GM18873 (cell line): ENCODE measurements around the gene SLC39A7.
A peak's percentile ranks its signal among the peaks of the same experiment; 100 is the strongest.

Source experiments
- ATAC-seq: cut with Tn5 transposase; IDR thresholded peaks from one replicate; pipeline ENCODE4 v1.9.1; 2021; ENCODE audit warnings: mild to moderate bottlenecking, moderate library complexity, moderate number of reproducible peaks; ENCODE audit not compliant: unreplicated experiment, low FRiP score

The SLC39A7 gene

GRCh38 chr6:33200219-33201146 lies at the start of gene SLC39A7, which contains the start of gene RXRB:
TSS of gene SLC39A7 (plus strand) at chr6:33200867. CDS start at chr6:33201246, 379 bp downstream.
TSS of gene RXRB (minus strand) at chr6:33200665. CDS start at chr6:33200476, 189 bp downstream.
- peak; percentile 42 for ATAC-seq

- ATAC-seq, result no peak
These were observed 49.6 kb upstream of the SLC39A7 start for GRCh38 chr6:33151050-33151449.

GRCh38 chr6:33154349-33154748 lies 46.3 kb upstream of the SLC39A7 start:
- no peak for ATAC-seq

GRCh38 chr6:33156561-33156960 lies 44.1 kb upstream of the SLC39A7 start:
- ATAC-seq, result no peak

GRCh38 chr6:33156964-33157363 lies 43.7 kb upstream of the SLC39A7 start:
- no peak for ATAC-seq

- ATAC-seq, result no peak
These were observed 40.6 kb upstream of the SLC39A7 start for GRCh38 chr6:33160096-33160495.

- no peak for ATAC-seq
These were observed 39.8 kb upstream of the SLC39A7 start for GRCh38 chr6:33160728-33161344.

- no peak for ATAC-seq
These were observed 39.0 kb upstream of the SLC39A7 start for GRCh38 chr6:33161354-33162331.

- no peak for ATAC-seq
These were observed 37.1 kb upstream of the SLC39A7 start for GRCh38 chr6:33163540-33163939.

GRCh38 chr6:33164176-33164575 lies 36.5 kb upstream of the SLC39A7 start:
- ATAC-seq, result no peak

- no peak for ATAC-seq
These were observed 35.8 kb upstream of the SLC39A7 start for GRCh38 chr6:33164665-33165373.

GRCh38 chr6:33165581-33166258 lies 34.9 kb upstream of the SLC39A7 start:
- no peak for ATAC-seq

GRCh38 chr6:33166363-33166762 lies 34.3 kb upstream of the SLC39A7 start:
- no peak for ATAC-seq

GRCh38 chr6:33166811-33167210 lies 33.9 kb upstream of the SLC39A7 start:
- no peak for ATAC-seq

GRCh38 chr6:33167374-33168283 lies 33.0 kb upstream of the SLC39A7 start:
- no peak for ATAC-seq

- ATAC-seq, result no peak
These were observed 32.4 kb upstream of the SLC39A7 start for GRCh38 chr6:33168284-33168601.

- ATAC-seq, result no peak
These were observed 32.0 kb upstream of the SLC39A7 start for GRCh38 chr6:33168639-33169038.
